Keratinocyte (primary cell): Measurements from ENCODE around the gene TAPT1. TPM values are rescaled to one million over a fixed set of nuclear protein-coding genes. Genes with fewer than 3 reads are reported as not detected.

Experiments used
- DNase-seq: peaks from one replicate; pipeline ENCODE4 v3.0.0-alpha.2; 2011; ENCODE audit warnings: low read depth, missing footprints, low spot score
- FAIRE-seq: peaks from 2 replicates; lab custom pipeline; 2011; peaks lifted over from hg19 to GRCh38; lab: Jason Lieb, UNC
- H2AFZ ChIP-seq: 2 replicates; pipeline ENCODE4 v1.6.0; 2012; ENCODE audit warnings: low read length, control low read depth, inconsistent platforms; ENCODE audit not compliant: control insufficient read depth
- H3K27ac ChIP-seq: 2 replicates; pipeline ENCODE4 v1.5.1; 2011; ENCODE audit warnings: low read length; ENCODE audit not compliant: control insufficient read depth, insufficient read depth
- H3K27me3 ChIP-seq: 3 replicates; pipeline ENCODE4 v1.6.0; 2011; ENCODE audit warnings: low read length; ENCODE audit not compliant: control insufficient read depth, insufficient read depth; ENCODE audit errors: extremely low read depth
- H3K36me3 ChIP-seq, 2 experiments: 2 replicates in 1 of 2; 3 replicates in 1 of 2; pipeline ENCODE4 v1.5.1; 2011; ENCODE audit warnings: low read length in 2 of 2, mild to moderate bottlenecking in 1 of 2; ENCODE audit not compliant: control insufficient read depth in 2 of 2, insufficient read depth in 2 of 2; ENCODE audit errors: extremely low read depth in 1 of 2
- H3K4me1 ChIP-seq: 3 replicates; pipeline ENCODE4 v1.5.1; 2011; ENCODE audit warnings: low read length; ENCODE audit not compliant: control insufficient read depth, insufficient read depth; ENCODE audit errors: extremely low read depth
- H3K4me2 ChIP-seq: 3 replicates; pipeline ENCODE4 v1.6.0; 2011; ENCODE audit warnings: low read depth, low read length; ENCODE audit not compliant: control insufficient read depth, insufficient read depth; ENCODE audit errors: extremely low read depth
- H3K4me3 ChIP-seq, 3 experiments: fragments of 200-600 bp in 1 of 3; sonication (generic) in 1 of 3; 2 replicates in 2 of 3; 3 replicates in 1 of 3; pipeline ENCODE4 v1.5.1; 2011 to 2016; ENCODE audit warnings: low read length in 3 of 3, mild to moderate bottlenecking in 3 of 3, control low read depth in 2 of 3, inconsistent platforms in 1 of 3, low read depth in 1 of 3, mixed read lengths in 1 of 3, mixed run types in 1 of 3, moderate library complexity in 1 of 3; ENCODE audit not compliant: control insufficient read depth in 2 of 3, insufficient read depth in 2 of 3; ENCODE audit errors: extremely low read depth in 1 of 3
- H3K79me2 ChIP-seq: 2 replicates; pipeline ENCODE4 v1.6.0; 2012; ENCODE audit warnings: low read length; ENCODE audit not compliant: control insufficient read depth, insufficient read depth
- H3K9ac ChIP-seq: 3 replicates; pipeline ENCODE4 v1.6.0; 2011; ENCODE audit warnings: low read length; ENCODE audit not compliant: control insufficient read depth, insufficient read depth; ENCODE audit errors: extremely low read depth
- H3K9me1 ChIP-seq: 3 replicates; pipeline ENCODE4 v1.6.0; 2011; ENCODE audit warnings: low read length; ENCODE audit not compliant: control insufficient read depth, insufficient read depth; ENCODE audit errors: extremely low read depth
- H3K9me3 ChIP-seq: 2 replicates; pipeline ENCODE4 v1.5.1; 2012; ENCODE audit warnings: low read depth, low read length; ENCODE audit not compliant: control insufficient read depth
- H4K20me1 ChIP-seq: 3 replicates; pipeline ENCODE4 v1.6.0; 2011; ENCODE audit warnings: low read length; ENCODE audit not compliant: control insufficient read depth, insufficient read depth; ENCODE audit errors: extremely low read depth
- CTCF ChIP-seq, 3 experiments: IDR thresholded peaks in 1 of 3; conservative IDR thresholded peaks in 1 of 3; optimal IDR thresholded peaks in 1 of 3; 2 replicates in 2 of 3; 3 replicates in 1 of 3; pipeline versions ENCODE3 to v1.5.1; 2011; ENCODE audit warnings: low read length in 3 of 3, mild to moderate bottlenecking in 3 of 3, moderate library complexity in 2 of 3, control low read depth in 1 of 3, inconsistent platforms in 1 of 3; ENCODE audit not compliant: insufficient read depth in 2 of 3; ENCODE audit errors: extremely low read depth in 1 of 3
- EZH2 ChIP-seq: IDR thresholded peaks from one replicate; pipeline ENCODE4 v1.6.1; 2012; ENCODE audit warnings: inconsistent platforms, mild to moderate bottlenecking, low read length, moderate library complexity
- dilution Hi-C: fragments of 300-500 bp; cut with MboI; formaldehyde crosslinking; loops from one replicate; pipeline ENCODE4 v1.7.0; 2020; ENCODE audit warnings: low sequenced_read_pairs; ENCODE audit not compliant: extremely low pct_ligation_motif_present
- polyA plus RNA-seq, 5 experiments: library from polyadenylated mRNA; depleted of rRNA in 3 of 5; stranded (reverse) in 3 of 5; stranded (forward) in 1 of 5; unstranded in 1 of 5; fragments of >200 nt; gene quantifications; 1 replicate in 1 of 5; 2 replicates in 3 of 5; 3 replicates in 1 of 5; pipeline versions ENCODE4 v1.2.1 to v1.2.3, GENCODE V29; 2011 to 2012; ENCODE audit warnings: missing spikeins in 2 of 5, low read depth in 1 of 5, low replicate concordance in 1 of 5

TAPT1 gene
- polyA plus RNA-seq, 1 donor (not counting 4 experiments of a cell fraction or from before 2014, with no cell fraction given): 10.7 TPM

GRCh38 chr4:16123356-16124084 lies 102.8 kb downstream of the TAPT1 start:
- no peak overlapping the region for H3K27ac ChIP-seq
- H3K4me1 ChIP-seq: no peaks in the 10 kb centered on the region
- no peaks in the 10 kb centered on the region for H3K9me3 ChIP-seq
- no peaks in the 10 kb centered on the region for H4K20me1 ChIP-seq
- no peak for TF ChIP-seq EZH2
- H3K27me3 ChIP-seq: peaks cover 11% of the 10 kb centered on the region
- H2AFZ ChIP-seq: no peak overlapping the region
- no peak overlapping the region for H3K9ac ChIP-seq
- H3K4me3 ChIP-seq: no peak overlapping the region
- FAIRE-seq: no peak
- DNase-seq: no peak
- H3K4me2 ChIP-seq: no peak overlapping the region
- no peaks in the 10 kb centered on the region for H3K36me3 ChIP-seq
- H3K9me1 ChIP-seq: no peaks in the 10 kb centered on the region
- no peaks in the 10 kb centered on the region for H3K79me2 ChIP-seq
- dilution Hi-C loops: no loop called here

- Histone ChIP-seq H3K4me2 (no peak overlapping the region), H3K36me3 (no peaks in the 10 kb centered on the region), H3K9me3 (no peaks in the 10 kb centered on the region), H3K79me2 (no peaks in the 10 kb centered on the region), H3K9ac (no peak overlapping the region), H3K27me3 (peaks cover 11% of the 10 kb centered on the region), H3K27ac (no peak overlapping the region), H3K4me3 (no peak overlapping the region), H4K20me1 (no peaks in the 10 kb centered on the region), H3K4me1 (no peaks in the 10 kb centered on the region), H2AFZ (no peak overlapping the region), H3K9me1 (no peaks in the 10 kb centered on the region)
- TF ChIP-seq EZH2 (no peak), CTCF (optimal IDR thresholded peaks at IDR 0.05 in 1 of 3, IDR thresholded peaks at IDR 0.05 in 1 of 3, conservative IDR thresholded peaks at IDR 0.05 in 1 of 3; ENCODE audit: extremely low read depth in 1 of 3, insufficient read depth in 2 of 3, low read length in 3 of 3) (no peak)
- DNase-seq (no peak), FAIRE-seq (no peak)
- dilution Hi-C loops: no loop called here
Measured at GRCh38 chr4:16122784-16123183, 103.5 kb downstream of the TAPT1 start.
